Measurements from ENCODE around the gene ASTN1. TPM values are rescaled to one million over a fixed set of nuclear protein-coding genes. Genes with fewer than 3 reads are reported as not detected.

ASTN1 gene
- total RNA-seq, 1 experiment from 2014 or later = 0.05 TPM

- no peak for ATAC-seq
- Histone ChIP-seq H3K9me3 (ENCODE audit: control insufficient read depth, insufficient read depth, low read depth, low read length) (no peaks in the 10 kb centered on the region), H3K4me3 (ENCODE audit: low read depth in 2 of 2, low read length in 2 of 2) (no peak overlapping the region), H3K27me3 (ENCODE audit: control insufficient read depth, insufficient read depth, low read length) (peaks cover 2% of the 10 kb centered on the region; the same call in 1 of the 2 replicates), H3K27ac (ENCODE audit: low read length) (no peak overlapping the region), H3K4me1 (ENCODE audit: control insufficient read depth, insufficient read depth, low read length) (no peaks in the 10 kb centered on the region), H3K36me3 (ENCODE audit: control insufficient read depth, insufficient read depth, low read length) (no peaks in the 10 kb centered on the region)
- no TSS peak for BruUV-seq (replicated peaks)
- ChIA-PET CTCF (no interaction called here), POLR2A (no interaction called here)
- intact Hi-C loops (cut with micrococcal nuclease; ENCODE audit: unreplicated experiment) = no loop called here
- no peak for DNase-seq (ENCODE audit: low read depth, low spot score)
- TF ChIP-seq CTCF (IDR thresholded peaks at IDR 0.05) (no peak), TCF7L2 (IDR thresholded peaks at IDR 0.05; ENCODE audit: low read depth, low read length) (no peak), POLR2AphosphoS5 (IDR thresholded peaks at IDR 0.05; ENCODE audit: low read depth, low read length) (no peak), SIN3A (IDR thresholded peaks at IDR 0.05; ENCODE audit: borderline replicate concordance, insufficient read depth, low read depth, low read length) (no peak), REST (IDR thresholded peaks at IDR 0.05; ENCODE audit: insufficient read depth in 1 of 2, low read depth in 2 of 2, low read length in 1 of 2) (no peak)
- in situ Hi-C loops (cut with HindIII; ENCODE audit: low pct_unique_long_range_greater_than_20kb, low sequenced_read_pairs) = no loop called here
Measured at GRCh38 chr1:177032434-177032833, 132.1 kb downstream of the ASTN1 start.

- no TSS peak for BruUV-seq (replicated peaks)
- CTCF ChIA-PET = no interaction called here
Measured at GRCh38 chr1:177024623-177025022, 139.9 kb downstream of the ASTN1 start.

More at GRCh38 chr1:177024623-177025022, 139.9 kb downstream of the ASTN1 start:
- TF ChIP-seq CTCF (IDR thresholded peaks at IDR 0.05) = no peak
- no peak for TF ChIP-seq SIN3A (IDR thresholded peaks at IDR 0.05; ENCODE audit: borderline replicate concordance, insufficient read depth, low read depth, low read length)
- no peak for TF ChIP-seq POLR2AphosphoS5 (IDR thresholded peaks at IDR 0.05; ENCODE audit: low read depth, low read length)
- no peak for TF ChIP-seq REST (IDR thresholded peaks at IDR 0.05; ENCODE audit: insufficient read depth in 1 of 2, low read depth in 2 of 2, low read length in 1 of 2)
- TF ChIP-seq TCF7L2 (IDR thresholded peaks at IDR 0.05; ENCODE audit: low read depth, low read length) = no peak
- Histone ChIP-seq H3K4me3 (ENCODE audit: low read depth in 2 of 2, low read length in 2 of 2) (no peak overlapping the region), H3K4me1 (ENCODE audit: control insufficient read depth, insufficient read depth, low read length) (no peaks in the 10 kb centered on the region), H3K36me3 (ENCODE audit: control insufficient read depth, insufficient read depth, low read length) (no peaks in the 10 kb centered on the region), H3K9me3 (ENCODE audit: control insufficient read depth, insufficient read depth, low read depth, low read length) (no peaks in the 10 kb centered on the region), H3K27ac (ENCODE audit: low read length) (no peak overlapping the region), H3K27me3 (ENCODE audit: control insufficient read depth, insufficient read depth, low read length) (no peaks in the 10 kb centered on the region)
- intact Hi-C loops (cut with micrococcal nuclease; ENCODE audit: unreplicated experiment) (no loop called here), in situ Hi-C loops (cut with HindIII; ENCODE audit: low pct_unique_long_range_greater_than_20kb, low sequenced_read_pairs) (no loop called here)
- POLR2A ChIA-PET = no interaction called here
- DNase-seq (ENCODE audit: low read depth, low spot score) = no peak
- no peak for ATAC-seq

All from Panc1 (cell line).